Cardiac septum (tissue), 1 donor: ENCODE measurements around the gene ACCS. TPM values are rescaled to one million over a fixed set of nuclear protein-coding genes. Genes with fewer than 3 reads are reported as not detected.

Source experiments
- DNase-seq: peaks from one replicate; pipeline ENCODE4 v3.0.0-alpha.2; 2020; ENCODE audit warnings: low spot score
- intact Hi-C: fragments of 100-400 bp; cut with DNase I; formaldehyde crosslinking; loops from one replicate; pipeline ENCODE4 v1.14.0; 2022
- total RNA-seq: library from RNA; stranded (reverse); fragmentation: NEBNext Ultra II Directional; extraction: Animal tissue kit (Norgen Biotek cat#: 25700); gene quantifications from one replicate; pipeline ENCODE4 v1.2.1, GENCODE V29; 2021
- donor health status: DM: no; HTN: no; CAD: no.

The ACCS gene
- total RNA-seq, 1 donor from 2014 or later: 12.0 TPM

GRCh38 chr11:44120169-44120568 is 54.1 kb downstream of the ACCS start:
- intact Hi-C loops: no loop called here

GRCh38 chr11:44125598-44125997 is 59.5 kb downstream of the ACCS start:
- DNase-seq: no peak
- intact Hi-C loops: no loop called here

More at GRCh38 chr11:44120169-44120568, 54.1 kb downstream of the ACCS start:
- no peak for DNase-seq

DNA sequence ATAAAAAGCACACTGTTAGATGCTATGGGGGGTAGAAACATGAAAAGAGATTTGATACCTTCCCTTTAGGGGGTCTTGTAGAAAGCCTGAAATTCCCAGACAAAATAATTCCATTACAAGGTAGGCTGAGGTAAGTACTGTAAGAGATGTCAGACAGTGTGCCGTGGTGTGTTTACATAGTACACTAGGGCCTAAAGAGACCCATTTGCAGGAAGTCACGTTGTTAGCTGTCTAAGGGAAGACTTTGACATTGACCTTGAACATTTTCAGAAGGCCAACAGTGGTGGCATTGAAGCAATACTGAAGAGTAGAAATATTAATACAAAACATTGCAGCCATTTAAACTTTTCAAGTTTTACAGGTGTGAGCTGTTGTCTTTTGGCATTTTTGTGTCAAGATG is 60.2 kb downstream of the ACCS start:
- intact Hi-C loops: no loop called here

DNA sequence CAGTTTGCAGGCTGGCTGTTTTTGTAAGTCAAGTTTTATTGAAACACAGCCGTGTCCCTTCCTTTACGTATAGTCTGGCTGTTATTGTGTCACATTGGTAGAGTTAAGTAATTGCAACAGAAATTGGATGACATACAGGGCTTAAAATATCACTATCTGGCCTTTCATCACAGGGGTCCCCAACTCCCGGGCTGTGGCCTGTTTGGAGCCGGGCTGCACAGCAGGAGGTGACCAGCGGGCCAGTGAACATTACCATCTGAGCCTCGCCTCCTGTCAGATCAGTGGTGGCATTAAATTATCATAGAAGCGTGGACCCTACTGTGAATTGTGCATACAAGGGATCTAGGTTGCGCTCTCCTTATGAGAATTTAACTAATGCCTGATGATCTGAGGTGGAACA is 61.1 kb downstream of the ACCS start:
- no peak for DNase-seq
- intact Hi-C loops: no loop called here

More for the DNA sequence above, 60.2 kb downstream of the ACCS start:
- no peak for DNase-seq

- intact Hi-C loops: no loop called here
- DNase-seq: no peak
These were observed 62.7 kb downstream of the ACCS start for GRCh38 chr11:44128729-44129128.

GRCh38 chr11:44130751-44131150 is 64.7 kb downstream of the ACCS start:
- intact Hi-C loops: loop anchor here (5.0 kb wide), 2 partner anchors 157 to 407 kb away; no protein-coding TSS in a partner anchor

DNA sequence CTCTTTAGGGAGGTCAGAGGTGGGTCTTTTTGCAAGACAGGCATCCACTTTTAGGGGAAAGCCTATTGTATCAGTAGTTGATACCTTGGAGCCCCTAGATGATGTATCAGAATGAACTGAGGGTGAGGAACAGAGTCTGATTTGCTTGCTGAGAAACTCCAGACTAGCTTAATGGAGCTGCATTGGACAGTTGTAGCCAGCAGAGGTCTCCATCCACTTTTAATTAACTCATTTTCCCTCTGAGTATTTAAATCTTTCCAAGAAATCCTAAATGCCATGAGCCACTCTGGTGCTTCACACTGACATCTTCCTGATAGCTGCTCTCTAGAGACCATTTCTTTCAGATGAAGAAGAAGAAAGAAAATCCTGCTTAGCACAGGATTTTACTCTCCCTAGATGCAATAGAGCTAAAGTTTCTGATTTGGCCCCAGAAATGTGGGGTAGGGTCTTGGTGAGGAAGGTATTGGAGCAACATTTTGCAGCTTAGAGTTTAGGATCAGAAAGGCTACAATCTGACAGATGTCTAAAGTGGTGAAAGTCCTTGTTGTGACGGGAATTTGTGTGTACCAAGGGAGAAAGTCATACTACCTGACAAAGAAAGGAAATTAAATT is 67.4 kb downstream of the ACCS start:
- intact Hi-C loops: loop anchor here (5.0 kb wide), 2 partner anchors 154 to 404 kb away; no protein-coding TSS in a partner anchor
- no peak for DNase-seq

More at GRCh38 chr11:44130751-44131150, 64.7 kb downstream of the ACCS start:
- DNase-seq: no peak

Other genes with a start within 250 kb of the ACCS start
- 17.2 TPM for gene ALKBH3, start 185.4 kb upstream of the ACCS start, total RNA-seq
- 42.0 TPM for gene C11orf96, start 123.6 kb upstream of the ACCS start, total RNA-seq
- not detected for gene ACCSL, start 18.3 kb upstream of the ACCS start, total RNA-seq
- 32.8 TPM for gene EXT2, start 29.4 kb downstream of the ACCS start, total RNA-seq
- gene ALX4, start 243.9 kb downstream of the ACCS start, total RNA-seq: 0.05 TPM